Natural killer cell (primary cell): ENCODE results near the gene SOX13. TPM values are rescaled to one million over a fixed set of nuclear protein-coding genes. Genes with fewer than 3 reads are reported as not detected.

ENCODE experiments used
- ATAC-seq, 3 donors: fragments of 150-1000 bp in 2 of 3; fragments of 200-7000 bp in 1 of 3; cut with Tn5 transposase; 1 replicate in 1 of 3; 2 replicates in 2 of 3; pipeline ENCODE4 v1.10.0; 2021; ENCODE audit warnings: mild to moderate bottlenecking in 2 of 3, moderate library complexity in 2 of 3
- DNase-seq, 2 donors: peaks; one replicate each; pipeline versions ENCODE4 v3.0.0 to v3.0.0-alpha.2; 2013 to 2021; ENCODE audit warnings: mixed read lengths in 1 of 2
- H3K27ac ChIP-seq: one replicate; pipeline ENCODE4 v1.5.1; 2013; ENCODE audit warnings: mild to moderate bottlenecking, low read length
- H3K27me3 ChIP-seq: one replicate; pipeline ENCODE4 v1.6.1; 2013; ENCODE audit warnings: low read length; ENCODE audit not compliant: control insufficient read depth, insufficient read depth
- H3K36me3 ChIP-seq: one replicate; pipeline ENCODE4 v1.6.1; 2013; ENCODE audit warnings: low read length; ENCODE audit not compliant: control insufficient read depth, insufficient read depth
- H3K4me1 ChIP-seq: one replicate; pipeline ENCODE4 v1.6.1; 2013; ENCODE audit warnings: low read length; ENCODE audit not compliant: control insufficient read depth, insufficient read depth
- H3K4me3 ChIP-seq: one replicate; pipeline ENCODE4 v1.5.1; 2013; ENCODE audit warnings: low read length
- H3K9me3 ChIP-seq: one replicate; pipeline ENCODE4 v1.6.1; 2013; ENCODE audit warnings: low read length; ENCODE audit not compliant: control insufficient read depth, insufficient read depth
- H3K27ac Mint-ChIP-seq, 2 donors: one replicate each; pipeline ENCODE4 v1.8.0; 2022; ENCODE audit warnings: mild to moderate bottlenecking in 2 of 2, mixed read lengths in 2 of 2, moderate library complexity in 1 of 2
- H3K27me3 Mint-ChIP-seq, 2 donors: one replicate each; pipeline ENCODE4 v1.8.0; 2022; ENCODE audit warnings: low read depth in 2 of 2, mixed read lengths in 2 of 2
- H3K36me3 Mint-ChIP-seq: one replicate; pipeline ENCODE4 v1.8.0; 2022; ENCODE audit warnings: mixed read lengths
- H3K4me1 Mint-ChIP-seq, 2 donors: one replicate each; pipeline ENCODE4 v1.8.0; 2022; ENCODE audit warnings: mixed read lengths in 2 of 2
- H3K4me3 Mint-ChIP-seq: one replicate; pipeline ENCODE4 v1.8.0; 2022; ENCODE audit warnings: mild to moderate bottlenecking, moderate library complexity, mixed read lengths
- H3K9me3 Mint-ChIP-seq, 2 donors: one replicate each; pipeline ENCODE4 v1.8.0; 2022; ENCODE audit warnings: mixed read lengths in 2 of 2
- CTCF ChIP-seq: fragments of 200-600 bp; IDR thresholded peaks from one replicate; pipeline ENCODE4 v1.8.0; 2022; ENCODE audit warnings: antibody characterized with exemption
- WGBS: methylation state at CpG from one replicate; pipeline ENCODE4 v1.1.7; 2013; ENCODE audit warnings: missing lambda C conversion rate; ENCODE audit not compliant: insufficient coverage; 5-methylcytosine and 5-hydroxymethylcytosine counted together
- intact Hi-C: fragments of 100-400 bp; cut with micrococcal nuclease; formaldehyde crosslinking; loops from one replicate; pipeline ENCODE4 v1.14.2; 2022
- total RNA-seq, 4 donors: library from RNA; stranded (reverse); fragments of 120-200 nt in 1 of 4; gene quantifications; one replicate each; pipeline versions ENCODE4 v1.2.3 to v1.2.4, GENCODE V29; 2013 to 2022

SOX13 gene
- total RNA-seq, 3 donors from 2014 or later (not counting 1 experiment from before 2014, with no cell fraction given), result 27.3 to 44.7 (median 41.4) TPM

- no peaks in the 10 kb centered on the region for H3K36me3 Mint-ChIP-seq
- H3K4me1 Mint-ChIP-seq, result peaks cover 39 to 54% of the 10 kb centered on the region in 2 donors
- WGBS, result 89% methylated on average over 7 of the region's 8 CpGs
- no peak for DNase-seq
- TF ChIP-seq CTCF, result no peak
- H3K9me3 ChIP-seq, result no peaks in the 10 kb centered on the region
- intact Hi-C loops, result no loop called here
- no peaks in the 10 kb centered on the region for H3K9me3 Mint-ChIP-seq
- H3K27me3 ChIP-seq, result no peaks in the 10 kb centered on the region
- H3K27ac Mint-ChIP-seq, result peak overlapping the region; percentile 52 to 74
- H3K36me3 ChIP-seq, result no peaks in the 10 kb centered on the region
- no peaks in the 10 kb centered on the region for H3K27me3 Mint-ChIP-seq
- no peak overlapping the region for H3K4me3 ChIP-seq
- no peak for ATAC-seq
- no peak overlapping the region for H3K4me3 Mint-ChIP-seq
- H3K4me1 ChIP-seq, result peaks cover 53% of the 10 kb centered on the region
- no peak overlapping the region for H3K27ac ChIP-seq
These were observed 9.0 kb downstream of the SOX13 start for GRCh38 chr1:204081791-204082513.

GRCh38 chr1:204083491-204083890, 10.6 kb downstream of the SOX13 start:
- H3K36me3 Mint-ChIP-seq, result no peaks in the 10 kb centered on the region
- H3K27ac Mint-ChIP-seq, result peak overlapping the region in 1 of 2 donors; percentile 74
- intact Hi-C loops, result no loop called here
- Histone ChIP-seq H3K27ac (no peak overlapping the region), H3K27me3 (no peaks in the 10 kb centered on the region), H3K9me3 (no peaks in the 10 kb centered on the region), H3K4me1 (peaks cover 67% of the 10 kb centered on the region), H3K4me3 (no peak overlapping the region), H3K36me3 (no peaks in the 10 kb centered on the region)
- no peak for ATAC-seq
- no peak for DNase-seq
- 94% methylated on average over 7 of the region's 7 CpGs for WGBS
- no peak for TF ChIP-seq CTCF
- no peaks in the 10 kb centered on the region for H3K27me3 Mint-ChIP-seq
- H3K4me1 Mint-ChIP-seq, result peaks cover 50 to 65% of the 10 kb centered on the region in 2 donors
- H3K4me3 Mint-ChIP-seq, result no peak overlapping the region
- H3K9me3 Mint-ChIP-seq, result no peaks in the 10 kb centered on the region

- H3K9me3 Mint-ChIP-seq, result no peaks in the 10 kb centered on the region
- Histone ChIP-seq H3K27ac (no peak overlapping the region), H3K9me3 (no peaks in the 10 kb centered on the region), H3K27me3 (no peaks in the 10 kb centered on the region), H3K4me1 (peaks cover 64% of the 10 kb centered on the region), H3K36me3 (no peaks in the 10 kb centered on the region), H3K4me3 (no peak overlapping the region)
- ATAC-seq (no peak), DNase-seq (no peak)
- H3K27me3 Mint-ChIP-seq, result no peaks in the 10 kb centered on the region
- intact Hi-C loops, result no loop called here
- H3K36me3 Mint-ChIP-seq, result no peaks in the 10 kb centered on the region
- peak overlapping the region; percentile 74 for H3K27ac Mint-ChIP-seq
- 89% methylated on average over 3 of the region's 4 CpGs for WGBS
- TF ChIP-seq CTCF, result no peak
- peaks cover 58 to 70% of the 10 kb centered on the region in 2 donors for H3K4me1 Mint-ChIP-seq
- H3K4me3 Mint-ChIP-seq, result no peak overlapping the region
These were observed 11.4 kb downstream of the SOX13 start for GRCh38 chr1:204084247-204084772.
